Activated CD4-positive, alpha-beta memory T cell treated with anti-CD3 and anti-CD28 coated beads for 36 hours (primary cell): Measurements from ENCODE around the gene NUCKS1. TPM values are rescaled to one million over a fixed set of nuclear protein-coding genes. Genes with fewer than 3 reads are reported as not detected.

Source experiments
- CTCF ChIA-PET: fragments of 350-600 bp; sonication (Branson Sonifier 250); formaldehyde crosslinking; loops from one replicate; lab custom pipeline; 2021; ENCODE audit warnings: antibody characterized with exemption, inconsistent platforms; lab: Charles Lee
- POLR2A ChIA-PET: fragments of 350-600 bp; sonication (Branson Sonifier 250); formaldehyde crosslinking; loops from one replicate; lab custom pipeline; 2021; ENCODE audit warnings: antibody characterized with exemption; lab: Charles Lee
- DNase-seq: peaks from one replicate; pipeline ENCODE4 v3.0.0-alpha.2; 2020
- H3K27ac Mint-ChIP-seq: one replicate; pipeline ENCODE4 v1.8.0; 2021; ENCODE audit warnings: mixed read lengths
- H3K27me3 Mint-ChIP-seq: one replicate; pipeline ENCODE4 v1.8.0; 2021; ENCODE audit warnings: mixed read lengths
- H3K36me3 Mint-ChIP-seq: one replicate; pipeline ENCODE4 v1.8.0; 2021; ENCODE audit warnings: mixed read lengths
- H3K4me1 Mint-ChIP-seq: one replicate; pipeline ENCODE4 v1.8.0; 2021; ENCODE audit warnings: low read depth, mixed read lengths
- H3K4me3 Mint-ChIP-seq: one replicate; pipeline ENCODE4 v1.8.0; 2021; ENCODE audit warnings: mild to moderate bottlenecking, mixed read lengths
- H3K9me3 Mint-ChIP-seq: one replicate; pipeline ENCODE4 v1.8.0; 2021; ENCODE audit warnings: mixed read lengths
- intact Hi-C: fragments of 100-400 bp; cut with micrococcal nuclease; formaldehyde crosslinking; loops from one replicate; pipeline ENCODE4 v1.15.1; 2023
- total RNA-seq, 2 experiments: library from RNA; stranded (reverse); gene quantifications; one replicate each; pipeline ENCODE4 v1.2.3, GENCODE V29; 2021

NUCKS1 gene
- total RNA-seq, 2 experiments from 2014 or later: 149 to 202 TPM

DNA sequence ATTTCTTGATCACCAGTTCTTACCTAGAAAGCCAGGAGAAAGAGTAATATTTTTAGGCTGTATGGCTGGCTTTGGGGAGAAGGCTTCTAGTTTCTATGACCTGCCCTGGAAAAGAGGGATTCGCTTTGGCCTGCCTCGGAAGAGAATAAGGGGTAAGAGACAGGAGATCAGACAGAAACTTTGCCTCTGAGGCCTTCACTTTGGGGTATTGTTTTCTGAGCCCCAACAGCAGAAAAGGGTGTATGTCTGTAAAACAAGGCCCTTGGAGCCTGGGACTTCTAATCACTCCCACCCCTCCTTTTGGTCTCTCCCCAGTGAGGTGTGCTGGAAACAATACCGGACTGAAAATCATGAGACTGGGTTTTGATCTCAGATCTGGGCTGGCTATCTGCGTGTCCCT is 74.7 kb downstream of the NUCKS1 start:
- no peak for DNase-seq
- H3K4me3 Mint-ChIP-seq: no peak overlapping the region
- CTCF ChIA-PET: interaction anchor here (1.2 to 8.7 kb wide), 2 partner anchors 16 to 83 kb away, joined by 3 to 84 read pairs; no protein-coding TSS in a partner anchor
- no peaks in the 10 kb centered on the region for H3K9me3 Mint-ChIP-seq
- intact Hi-C loops: no loop called here
- H3K27me3 Mint-ChIP-seq: peaks cover 5% of the 10 kb centered on the region
- H3K27ac Mint-ChIP-seq: no peak overlapping the region
- H3K36me3 Mint-ChIP-seq: no peaks in the 10 kb centered on the region
- peaks cover 10% of the 10 kb centered on the region for H3K4me1 Mint-ChIP-seq
- POLR2A ChIA-PET: no interaction called here

DNA sequence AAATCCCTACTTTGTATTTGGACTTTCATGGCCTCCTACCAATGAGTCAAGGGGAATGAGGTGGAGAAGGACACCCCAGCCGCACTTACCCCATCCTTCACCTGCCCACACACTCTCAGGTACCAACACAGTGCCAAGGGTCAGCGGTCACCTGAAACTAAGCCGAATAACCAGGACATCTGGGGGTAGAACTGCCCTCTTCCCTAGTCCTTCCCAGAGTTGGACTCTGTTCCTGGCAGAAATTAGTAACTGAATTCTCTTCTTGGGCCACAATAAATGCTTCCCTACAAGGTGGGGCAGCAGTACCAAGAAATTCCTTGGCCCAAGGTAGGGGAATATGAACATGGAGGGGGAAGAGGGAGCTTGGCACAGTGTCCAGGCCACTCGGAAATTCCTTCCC is 77.0 kb downstream of the NUCKS1 start:
- no peak for DNase-seq
- Mint-ChIP-seq H3K4me3 (no peak overlapping the region), H3K9me3 (no peaks in the 10 kb centered on the region), H3K27ac (no peak overlapping the region), H3K27me3 (peaks cover 16% of the 10 kb centered on the region), H3K4me1 (peaks cover 3% of the 10 kb centered on the region), H3K36me3 (no peaks in the 10 kb centered on the region)
- CTCF ChIA-PET: interaction anchor here (8.7 kb wide), 1 partner anchor 14 kb away, joined by 84 read pairs; no protein-coding TSS in a partner anchor
- POLR2A ChIA-PET: no interaction called here
- intact Hi-C loops: no loop called here

DNA sequence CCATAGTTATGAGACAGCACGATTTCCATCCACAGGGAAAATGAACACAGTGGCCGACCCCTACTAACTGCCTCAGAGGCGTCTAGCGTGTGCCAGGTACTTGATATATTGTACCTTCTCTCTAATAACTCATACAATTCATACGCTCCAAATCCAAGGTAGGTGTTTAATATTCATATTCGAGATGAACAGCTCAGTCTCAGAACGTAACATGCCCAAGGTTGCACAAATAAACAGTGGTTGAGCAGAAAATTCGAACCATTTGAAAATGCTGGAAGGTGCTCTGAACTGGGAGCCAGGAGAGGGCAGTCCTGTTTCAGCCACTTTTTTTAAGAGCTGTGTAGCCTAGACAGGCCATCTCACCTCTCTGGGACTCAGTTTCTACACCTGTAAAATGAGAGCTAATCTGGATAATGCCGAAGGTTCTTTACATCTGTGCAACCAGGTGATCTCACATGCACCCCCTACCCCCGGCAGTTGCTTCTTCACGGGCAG is 77.5 kb downstream of the NUCKS1 start:
- H3K27me3 Mint-ChIP-seq: peaks cover 16% of the 10 kb centered on the region
- intact Hi-C loops: no loop called here
- CTCF ChIA-PET: no interaction called here

DNA sequence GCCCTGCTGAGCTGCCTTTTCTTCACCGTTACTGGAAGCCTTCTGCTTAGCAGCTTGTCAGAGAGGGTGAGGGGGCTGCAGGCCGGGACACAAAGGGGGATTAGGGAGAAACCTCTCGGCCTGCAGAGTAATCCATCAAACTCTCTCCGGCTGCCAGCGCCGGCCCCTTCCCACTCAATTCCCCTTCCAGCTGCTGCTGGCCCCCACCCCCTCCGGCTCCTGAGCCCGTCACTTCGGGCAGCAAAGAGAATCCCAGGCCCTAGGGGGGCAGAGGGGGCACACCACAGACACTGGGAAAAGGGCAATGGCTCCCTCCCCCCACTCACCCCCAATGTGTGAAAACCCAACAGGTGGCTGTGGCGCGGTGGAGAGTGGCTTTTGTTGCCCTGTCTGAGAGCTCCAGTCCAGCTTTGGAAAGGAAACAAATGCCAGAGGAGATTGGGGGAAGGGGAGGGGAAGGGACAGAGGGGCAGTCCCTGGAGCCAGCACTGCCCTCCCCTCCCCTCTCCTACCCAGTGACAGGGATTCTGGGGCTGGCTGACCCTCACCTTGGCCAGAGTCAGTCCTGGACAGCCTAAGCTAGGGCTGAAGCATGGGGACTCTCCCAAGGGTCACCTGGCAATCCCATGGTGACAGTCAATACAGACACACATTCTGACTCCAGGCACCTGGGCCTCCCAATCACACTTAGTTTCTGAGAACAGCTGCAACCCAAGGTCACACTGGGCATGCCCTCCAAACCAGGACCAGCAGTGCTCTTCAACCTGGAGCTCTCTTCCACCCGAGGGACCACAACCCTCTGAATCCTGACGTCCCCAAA is 79.2 kb downstream of the NUCKS1 start:
- DNase-seq: no peak
- ChIA-PET CTCF (interaction anchor here (0.9 to 3.9 kb wide), 3 partner anchors 12 to 13 kb away, joined by 3 to 40 read pairs (median 5); no protein-coding TSS in a partner anchor), POLR2A (no interaction called here)
- intact Hi-C loops: no loop called here
- Mint-ChIP-seq H3K36me3 (no peaks in the 10 kb centered on the region), H3K4me1 (peaks cover 3% of the 10 kb centered on the region), H3K27me3 (peaks cover 14% of the 10 kb centered on the region), H3K27ac (no peak overlapping the region), H3K9me3 (no peaks in the 10 kb centered on the region), H3K4me3 (no peak overlapping the region)

More for the DNA sequence above, 77.5 kb downstream of the NUCKS1 start:
- H3K27ac Mint-ChIP-seq: no peak overlapping the region
- H3K4me3 Mint-ChIP-seq: no peak overlapping the region
- peaks cover 3% of the 10 kb centered on the region for H3K4me1 Mint-ChIP-seq
- no peaks in the 10 kb centered on the region for H3K36me3 Mint-ChIP-seq
- POLR2A ChIA-PET: no interaction called here
- DNase-seq: no peak
- H3K9me3 Mint-ChIP-seq: no peaks in the 10 kb centered on the region

DNA sequence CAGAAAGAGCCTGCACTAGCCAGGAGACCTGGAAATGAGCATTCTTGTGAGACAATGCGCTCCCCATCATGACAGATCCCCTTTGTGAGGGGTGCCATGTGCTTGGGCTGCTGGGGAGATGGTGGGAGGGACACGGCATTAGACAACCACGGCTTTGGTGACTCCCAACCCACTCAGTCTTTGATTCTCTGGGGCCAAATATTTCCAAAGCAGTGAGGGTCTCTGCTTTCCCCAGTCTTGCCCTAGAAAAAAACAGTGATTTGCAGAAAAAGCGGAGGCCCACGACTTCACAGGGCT is 79.9 kb downstream of the NUCKS1 start:
- no peak overlapping the region for H3K4me3 Mint-ChIP-seq
- POLR2A ChIA-PET: no interaction called here
- no peaks in the 10 kb centered on the region for H3K36me3 Mint-ChIP-seq
- H3K4me1 Mint-ChIP-seq: peaks cover 3% of the 10 kb centered on the region
- no peaks in the 10 kb centered on the region for H3K9me3 Mint-ChIP-seq
- intact Hi-C loops: no loop called here
- CTCF ChIA-PET: interaction anchor here (3.9 kb wide), 1 partner anchor 12 kb away, joined by 40 read pairs; no protein-coding TSS in a partner anchor
- no peak overlapping the region for H3K27ac Mint-ChIP-seq
- H3K27me3 Mint-ChIP-seq: peaks cover 14% of the 10 kb centered on the region
- no peak for DNase-seq

DNA sequence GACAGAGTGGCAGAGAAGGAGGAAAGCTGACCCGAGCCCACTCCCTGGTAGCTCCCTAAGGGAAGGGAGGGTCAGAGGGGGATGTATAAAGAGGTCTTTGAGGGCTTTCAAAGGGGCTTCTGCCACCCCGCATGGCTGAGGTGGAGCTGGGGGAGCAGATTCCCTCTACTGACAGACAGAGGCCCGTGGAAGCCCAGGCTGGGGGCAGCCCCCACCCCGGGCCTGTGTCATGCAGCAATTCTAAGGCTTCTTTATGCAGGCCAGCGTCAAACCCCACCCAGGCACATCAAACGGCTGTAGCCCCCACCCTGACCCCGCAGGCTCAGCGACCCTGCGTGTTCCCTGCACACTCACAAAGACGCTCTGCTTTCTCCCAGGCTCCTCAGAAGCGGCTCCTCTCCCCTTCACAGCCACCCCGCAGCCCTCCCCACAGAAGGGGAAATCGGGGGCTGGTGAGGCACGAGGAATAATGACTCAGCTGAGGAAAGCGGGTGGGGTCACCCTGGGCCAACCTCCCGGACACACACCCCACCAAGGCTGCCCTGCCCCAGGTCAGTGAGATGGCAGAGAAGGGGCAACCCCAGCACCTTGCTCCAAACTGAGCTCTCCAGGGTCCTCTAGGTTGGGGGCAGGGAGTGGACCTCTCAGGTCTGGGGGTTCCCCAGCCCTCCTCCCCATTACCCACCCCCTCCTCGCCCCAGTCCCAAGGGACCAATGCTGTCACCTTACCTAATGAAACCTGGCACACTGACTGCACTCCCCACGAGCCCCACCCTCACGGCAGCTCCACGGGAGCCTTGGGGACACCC is 80.4 kb downstream of the NUCKS1 start:
- no peak overlapping the region for H3K4me3 Mint-ChIP-seq
- peaks cover 3% of the 10 kb centered on the region for H3K4me1 Mint-ChIP-seq
- H3K36me3 Mint-ChIP-seq: no peaks in the 10 kb centered on the region
- H3K27me3 Mint-ChIP-seq: peaks cover 14% of the 10 kb centered on the region
- ChIA-PET POLR2A (no interaction called here), CTCF (interaction anchor here (0.5 to 3.9 kb wide), 2 partner anchors 11 to 28 kb away, joined by 3 to 40 read pairs; no protein-coding TSS in a partner anchor)
- intact Hi-C loops: no loop called here
- no peak overlapping the region for H3K27ac Mint-ChIP-seq
- no peaks in the 10 kb centered on the region for H3K9me3 Mint-ChIP-seq
- no peak for DNase-seq

DNA sequence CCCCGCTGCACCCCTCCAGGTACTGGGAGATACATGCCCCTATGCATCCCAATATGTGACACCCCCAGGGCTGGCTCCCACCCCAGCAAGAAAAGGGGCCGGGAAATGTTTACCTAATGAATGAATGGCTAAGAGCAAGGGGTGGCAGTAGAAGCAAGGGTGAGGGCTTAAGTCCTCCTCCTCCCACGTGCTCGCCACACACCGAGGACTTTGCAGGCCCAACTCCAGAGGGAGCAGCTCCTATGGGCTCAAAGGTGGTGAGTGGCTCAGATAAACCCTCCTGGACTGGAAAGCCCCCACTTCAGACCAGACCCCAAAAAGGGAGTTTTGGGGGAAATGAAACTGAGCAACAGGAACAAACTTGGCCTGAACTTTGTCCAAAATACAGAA is 81.0 kb downstream of the NUCKS1 start:
- intact Hi-C loops: no loop called here
- Mint-ChIP-seq H3K27ac (no peak overlapping the region), H3K9me3 (no peaks in the 10 kb centered on the region), H3K36me3 (no peaks in the 10 kb centered on the region), H3K4me3 (no peak overlapping the region), H3K27me3 (peaks cover 14% of the 10 kb centered on the region), H3K4me1 (peaks cover 3% of the 10 kb centered on the region)
- ChIA-PET CTCF (interaction anchor here (3.9 kb wide), 1 partner anchor 10 kb away, joined by 40 read pairs; no protein-coding TSS in a partner anchor), POLR2A (no interaction called here)
- no peak for DNase-seq

DNA sequence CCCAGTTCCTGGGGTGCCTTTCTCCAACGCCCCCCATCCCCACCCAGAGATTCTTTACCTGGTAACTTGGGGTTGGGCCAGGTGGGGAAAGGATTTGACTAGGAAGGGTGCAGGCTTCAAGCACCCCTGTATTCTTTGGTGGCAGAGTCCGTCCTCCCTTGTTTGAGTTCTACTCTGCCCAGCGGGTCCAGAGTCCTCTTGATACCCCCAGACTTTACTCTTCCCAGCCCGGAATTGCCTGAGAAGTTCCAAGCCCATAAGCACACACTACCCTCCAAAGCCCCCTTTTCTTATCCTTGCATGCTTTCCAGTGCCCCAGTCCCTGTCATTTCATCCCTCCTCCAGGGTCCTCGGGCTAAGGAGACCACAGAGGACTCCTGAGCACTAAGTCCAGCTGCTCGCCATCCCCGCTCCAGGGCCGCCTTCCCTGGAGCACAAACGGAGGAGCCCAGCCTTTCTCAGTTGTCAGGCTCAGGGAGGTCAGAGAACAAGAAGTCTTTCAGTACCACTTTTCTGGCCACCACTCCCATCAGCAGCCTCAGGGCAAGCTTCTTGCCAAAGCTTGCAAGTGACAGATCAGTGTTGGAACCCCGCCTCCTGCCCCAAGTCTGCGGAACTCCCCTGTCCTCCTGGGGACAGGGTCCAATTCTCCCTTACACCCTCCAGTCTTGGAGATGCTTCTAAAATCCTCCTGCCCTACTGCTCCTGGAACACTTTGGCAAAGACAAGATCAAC is 81.9 kb downstream of the NUCKS1 start:
- H3K4me1 Mint-ChIP-seq: peaks cover 3% of the 10 kb centered on the region
- no peak for DNase-seq
- no peaks in the 10 kb centered on the region for H3K9me3 Mint-ChIP-seq
- no peak overlapping the region for H3K27ac Mint-ChIP-seq
- no peaks in the 10 kb centered on the region for H3K36me3 Mint-ChIP-seq
- POLR2A ChIA-PET: no interaction called here
- intact Hi-C loops: no loop called here
- peaks cover 14% of the 10 kb centered on the region for H3K27me3 Mint-ChIP-seq
- CTCF ChIA-PET: interaction anchor here (0.7 to 3.9 kb wide), 4 partner anchors 10 to 80 kb away, joined by 3 to 40 read pairs (median 4); no protein-coding TSS in a partner anchor
- no peak overlapping the region for H3K4me3 Mint-ChIP-seq

DNA sequence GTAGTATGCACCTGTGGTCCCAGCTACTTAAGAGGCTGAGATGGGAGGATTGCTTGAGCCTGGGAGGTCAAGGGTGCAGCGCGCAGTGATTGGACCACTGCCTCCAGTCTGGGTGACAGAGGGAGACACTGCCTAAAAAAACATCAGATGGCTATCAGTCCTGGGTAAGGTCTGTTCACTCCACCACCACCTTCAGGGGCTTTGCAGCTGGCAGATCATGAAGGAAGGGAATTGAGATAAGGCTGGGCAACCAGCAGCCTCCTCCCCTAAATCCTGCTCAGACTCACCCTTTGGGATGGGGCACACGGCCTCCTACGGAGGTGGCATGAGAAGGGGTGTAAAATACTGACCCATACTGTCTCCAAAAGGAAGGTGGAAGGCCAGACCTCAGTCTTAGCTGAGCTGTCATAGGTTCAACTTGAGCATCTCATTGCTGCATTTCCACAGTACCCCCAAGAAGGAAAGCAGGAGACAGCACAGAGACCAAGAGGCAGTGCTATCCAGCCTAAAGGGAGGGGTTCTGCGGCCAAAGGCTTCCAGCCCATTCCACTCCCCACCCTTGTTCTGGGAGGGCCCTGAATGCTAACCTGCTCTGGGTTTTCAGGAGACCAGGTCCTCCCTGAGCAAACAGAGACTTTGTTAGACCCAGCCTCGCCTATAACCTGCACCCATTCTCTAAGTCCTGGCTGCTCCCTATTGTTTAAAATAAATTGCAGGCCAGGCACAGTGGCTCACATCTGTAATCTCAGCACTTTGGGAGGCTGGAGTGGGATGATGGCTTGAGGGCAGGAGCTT is 83.4 kb downstream of the NUCKS1 start:
- no peak for DNase-seq
- Mint-ChIP-seq H3K27me3 (peaks cover 13% of the 10 kb centered on the region), H3K9me3 (no peaks in the 10 kb centered on the region), H3K36me3 (no peaks in the 10 kb centered on the region), H3K4me1 (no peaks in the 10 kb centered on the region), H3K4me3 (no peak overlapping the region), H3K27ac (no peak overlapping the region)
- POLR2A ChIA-PET: no interaction called here
- intact Hi-C loops: no loop called here
- CTCF ChIA-PET: interaction anchor here (0.6 to 3.9 kb wide), 4 partner anchors 8 to 75 kb away, joined by 3 to 40 read pairs (median 3); no protein-coding TSS in a partner anchor

DNA sequence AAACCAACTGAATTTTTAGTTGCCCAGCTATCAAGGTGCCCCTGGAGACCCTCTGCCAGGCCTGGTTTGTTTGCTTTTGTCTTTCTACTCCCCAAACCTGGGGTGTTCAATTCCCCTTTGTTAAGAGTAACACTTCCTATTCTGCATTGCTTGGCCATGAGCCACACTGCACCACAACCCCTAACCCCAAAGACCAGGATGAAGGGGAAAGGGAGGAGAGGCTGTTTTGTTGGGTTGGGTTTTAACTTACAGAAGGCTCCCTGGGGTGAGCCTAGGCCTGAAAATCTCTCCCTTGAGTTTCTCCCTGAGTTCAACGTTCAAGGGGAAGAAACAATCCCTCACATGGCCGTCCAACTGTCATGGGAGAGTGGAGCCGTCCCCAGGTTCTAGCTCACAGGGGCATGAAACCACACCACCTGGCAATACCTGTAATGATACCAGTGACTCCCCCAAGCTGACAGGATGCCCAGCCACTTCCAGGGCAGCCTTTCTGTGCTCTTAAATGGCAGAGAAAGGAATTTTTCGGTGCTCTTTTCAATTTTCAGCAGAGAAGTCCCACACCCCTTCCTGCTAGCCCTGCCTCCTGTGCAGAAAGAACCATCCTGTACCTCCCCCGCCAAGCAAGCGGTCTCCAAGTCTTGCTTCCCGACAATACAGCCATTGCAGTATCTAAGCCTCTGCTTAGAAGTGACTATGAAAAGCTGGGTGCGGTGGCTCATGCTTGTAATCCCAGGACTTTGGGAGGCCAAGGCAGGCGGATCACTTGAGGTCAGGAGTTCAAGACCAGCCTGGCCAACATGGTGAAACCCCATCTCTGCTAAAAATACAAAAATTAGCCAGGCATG is 84.6 kb downstream of the NUCKS1 start:
- POLR2A ChIA-PET: no interaction called here
- DNase-seq: no peak
- intact Hi-C loops: no loop called here
- H3K36me3 Mint-ChIP-seq: no peaks in the 10 kb centered on the region
- no peaks in the 10 kb centered on the region for H3K9me3 Mint-ChIP-seq
- CTCF ChIA-PET: no interaction called here
- H3K27ac Mint-ChIP-seq: no peak overlapping the region
- H3K4me3 Mint-ChIP-seq: no peak overlapping the region
- H3K27me3 Mint-ChIP-seq: peaks cover 13% of the 10 kb centered on the region
- H3K4me1 Mint-ChIP-seq: no peaks in the 10 kb centered on the region
